ENCODE measurements around the gene COL15A1. TPM values are rescaled to one million over a fixed set of nuclear protein-coding genes. Genes with fewer than 3 reads are reported as not detected.

The COL15A1 gene
- total RNA-seq, 1 donor from 2014 or later, result 47.2 TPM

- DNase-seq (no peak), ATAC-seq (no peak)
- intact Hi-C loops (cut with micrococcal nuclease), result loop anchor here (10.0 kb wide), 1 partner anchor 48 kb away; no protein-coding TSS in a partner anchor
Observed at GRCh38 chr9:98912450-98912849, 31.3 kb upstream of the COL15A1 start.

GRCh38 chr9:98913044-98913443, 30.7 kb upstream of the COL15A1 start:
- intact Hi-C loops (cut with micrococcal nuclease), result loop anchor here (10.0 kb wide), 1 partner anchor 48 kb away; no protein-coding TSS in a partner anchor
- ATAC-seq, result no peak
- DNase-seq, result peak; percentile 51

- ATAC-seq, result no peak
- no peak for DNase-seq
- intact Hi-C loops (cut with micrococcal nuclease), result loop anchor here (10.0 kb wide), 1 partner anchor 49 kb away; no protein-coding TSS in a partner anchor
Observed at GRCh38 chr9:98913705-98914104, 30.0 kb upstream of the COL15A1 start.

- DNase-seq (no peak), ATAC-seq (no peak)
- intact Hi-C loops (cut with micrococcal nuclease), result loop anchor here (10.0 kb wide), 1 partner anchor 51 kb away; no protein-coding TSS in a partner anchor
Observed at GRCh38 chr9:98915599-98915998, 28.1 kb upstream of the COL15A1 start.

- intact Hi-C loops (cut with micrococcal nuclease), result loop anchor here (10.0 kb wide), 1 partner anchor 52 kb away; no protein-coding TSS in a partner anchor
- peak; percentile 81 for DNase-seq
Observed at GRCh38 chr9:98916660-98917059, 27.0 kb upstream of the COL15A1 start.

GRCh38 chr9:98917746-98918487, 25.8 kb upstream of the COL15A1 start:
- intact Hi-C loops (cut with micrococcal nuclease), result loop anchor here (10.0 kb wide), 1 partner anchor 53 kb away; no protein-coding TSS in a partner anchor
- ATAC-seq (peak; percentile 66), DNase-seq (no peak)

More at GRCh38 chr9:98916660-98917059, 27.0 kb upstream of the COL15A1 start:
- ATAC-seq, result peak; percentile 88

GRCh38 chr9:98921732-98922131, 22.0 kb upstream of the COL15A1 start:
- intact Hi-C loops (cut with micrococcal nuclease), result no loop called here
- no peak for ATAC-seq
- no peak for DNase-seq

- ATAC-seq (peak; percentile 28), DNase-seq (no peak)
- intact Hi-C loops (cut with micrococcal nuclease), result no loop called here
Observed at GRCh38 chr9:98922721-98923435, 20.8 kb upstream of the COL15A1 start.

- ATAC-seq (peak; percentile 18), DNase-seq (no peak)
- intact Hi-C loops (cut with micrococcal nuclease), result no loop called here
Observed at GRCh38 chr9:98923451-98924123, 20.1 kb upstream of the COL15A1 start.

- intact Hi-C loops (cut with micrococcal nuclease), result no loop called here
- ATAC-seq, result peak; percentile 29
Observed at GRCh38 chr9:98924946-98925820, 18.5 kb upstream of the COL15A1 start.

GRCh38 chr9:98925956-98926355, 17.8 kb upstream of the COL15A1 start:
- no peak for ATAC-seq
- no peak for DNase-seq
- intact Hi-C loops (cut with micrococcal nuclease), result no loop called here

More at GRCh38 chr9:98924946-98925820, 18.5 kb upstream of the COL15A1 start:
- no peak for DNase-seq

- intact Hi-C loops (cut with micrococcal nuclease), result no loop called here
- ATAC-seq (no peak), DNase-seq (no peak)
Observed at GRCh38 chr9:98927724-98928123, 16.0 kb upstream of the COL15A1 start.

- DNase-seq (no peak), ATAC-seq (no peak)
- intact Hi-C loops (cut with micrococcal nuclease), result no loop called here
Observed at GRCh38 chr9:98929071-98929470, 14.6 kb upstream of the COL15A1 start.

- ATAC-seq (peak; percentile 50), DNase-seq (no peak)
Observed at GRCh38 chr9:98929895-98930341, 13.8 kb upstream of the COL15A1 start.

GRCh38 chr9:98930792-98931191, 12.9 kb upstream of the COL15A1 start:
- DNase-seq (no peak), ATAC-seq (no peak)
- intact Hi-C loops (cut with micrococcal nuclease), result no loop called here

More at GRCh38 chr9:98929895-98930341, 13.8 kb upstream of the COL15A1 start:
- intact Hi-C loops (cut with micrococcal nuclease), result no loop called here

- no peak for ATAC-seq
Observed at GRCh38 chr9:98931600-98932389, 11.9 kb upstream of the COL15A1 start.

GRCh38 chr9:98933185-98933584, 10.5 kb upstream of the COL15A1 start:
- DNase-seq (no peak), ATAC-seq (no peak)
- intact Hi-C loops (cut with micrococcal nuclease), result no loop called here

More at GRCh38 chr9:98931600-98932389, 11.9 kb upstream of the COL15A1 start:
- intact Hi-C loops (cut with micrococcal nuclease), result no loop called here
- DNase-seq, result no peak

GRCh38 chr9:98933890-98934289, 9.8 kb upstream of the COL15A1 start:
- ATAC-seq, result no peak
- intact Hi-C loops (cut with micrococcal nuclease), result no loop called here

More at GRCh38 chr9:98933890-98934289, 9.8 kb upstream of the COL15A1 start:
- no peak for DNase-seq

Measured in left ventricle myocardium superior (tissue), 1 donor.